Loucy (cell line): ENCODE results near the gene CYTIP.

Source experiments
- H2AFZ ChIP-seq: fragments of 200-600 bp; sonication (generic); 2 replicates; pipeline ENCODE4 v1.6.0; 2016; ENCODE audit warnings: antibody characterized with exemption, mild to moderate bottlenecking, low read length, moderate library complexity
- H3F3A ChIP-seq: fragments of 200-600 bp; 2 replicates; pipeline ENCODE4 v1.6.0; 2016; ENCODE audit warnings: antibody characterized with exemption, low read depth, mild to moderate bottlenecking
- H3K27me3 ChIP-seq: fragments of 200-600 bp; sonication (generic); 2 replicates; pipeline ENCODE4 v1.6.1; 2014; ENCODE audit warnings: low read length, mild to moderate bottlenecking; ENCODE audit not compliant: insufficient read depth, poor library complexity, severe bottlenecking
- H3K36me3 ChIP-seq: fragments of 200-600 bp; sonication (generic); 2 replicates; pipeline ENCODE4 v1.6.1; 2016; ENCODE audit warnings: low read length; ENCODE audit not compliant: insufficient read depth
- H3K4me1 ChIP-seq: fragments of 200-600 bp; sonication (generic); 2 replicates; pipeline ENCODE4 v1.5.1; 2014; ENCODE audit warnings: low read length, mild to moderate bottlenecking; ENCODE audit not compliant: insufficient read depth, poor library complexity, severe bottlenecking
- H3K4me2 ChIP-seq: fragments of 200-600 bp; sonication (generic); 2 replicates; pipeline ENCODE4 v1.6.0; 2014; ENCODE audit warnings: antibody characterized with exemption, low read length, low read depth, mild to moderate bottlenecking; ENCODE audit not compliant: poor library complexity, severe bottlenecking
- H3K4me3 ChIP-seq: fragments of 200-600 bp; sonication (generic); 2 replicates; pipeline ENCODE4 v1.5.1; 2014; ENCODE audit warnings: low read length, mild to moderate bottlenecking, mixed read lengths; ENCODE audit not compliant: poor library complexity, severe bottlenecking
- H3K79me2 ChIP-seq: fragments of 200-600 bp; sonication (generic); 2 replicates; pipeline ENCODE4 v1.6.1; 2014; ENCODE audit warnings: low read length; ENCODE audit not compliant: insufficient read depth
- H3K9ac ChIP-seq: fragments of 200-600 bp; sonication (generic); 2 replicates; pipeline ENCODE4 v1.6.0; 2014; ENCODE audit warnings: mild to moderate bottlenecking, low read depth, low read length, moderate library complexity; ENCODE audit not compliant: poor library complexity, severe bottlenecking
- H3K9me2 ChIP-seq: fragments of 200-600 bp; sonication (generic); replicated peaks from 2 replicates; pipeline ENCODE4 v1.6.1; 2016; ENCODE audit warnings: low read depth, low read length, mixed read lengths
- H3K9me3 ChIP-seq: fragments of 200-600 bp; sonication (generic); 2 replicates; pipeline ENCODE4 v1.6.1; 2014; ENCODE audit warnings: mild to moderate bottlenecking, antibody characterized with exemption, low read length, low read depth; ENCODE audit not compliant: insufficient read depth
- H4K20me1 ChIP-seq: fragments of 200-600 bp; sonication (generic); 2 replicates; pipeline ENCODE4 v1.6.0; 2014; ENCODE audit warnings: antibody characterized with exemption, low read length, mild to moderate bottlenecking; ENCODE audit not compliant: insufficient read depth, poor library complexity, severe bottlenecking
- EZH2phosphoT487 ChIP-seq: fragments of 200-600 bp; IDR thresholded peaks from 2 replicates; pipeline ENCODE4 v1.6.1; 2018; ENCODE audit warnings: antibody characterized with exemption, mild to moderate bottlenecking, moderate library complexity, borderline replicate concordance
- TF ChIP-seq, protein P1 (sequence below): fragments of 200-600 bp; sonication (generic); conservative IDR thresholded peaks from 2 replicates; pipeline ENCODE4 v1.5.1; 2014; ENCODE audit warnings: mild to moderate bottlenecking, antibody characterized with exemption, low read length

The CYTIP gene

GRCh38 chr2:157473581-157473980 lies 29.7 kb upstream of the CYTIP start:
- Histone ChIP-seq H3K9me3 (no peaks in the 10 kb centered on the region), H2AFZ (no peak overlapping the region), H3K4me3 (no peak overlapping the region), H3F3A (no peaks in the 10 kb centered on the region), H3K79me2 (no peaks in the 10 kb centered on the region), H3K9ac (no peak overlapping the region), H3K4me2 (no peak overlapping the region), H3K9me2 (no peaks in the 10 kb centered on the region), H4K20me1 (no peaks in the 10 kb centered on the region), H3K27me3 (no peaks in the 10 kb centered on the region), H3K4me1 (no peaks in the 10 kb centered on the region), H3K36me3 (no peaks in the 10 kb centered on the region)
- TF ChIP-seq, protein P1, sequence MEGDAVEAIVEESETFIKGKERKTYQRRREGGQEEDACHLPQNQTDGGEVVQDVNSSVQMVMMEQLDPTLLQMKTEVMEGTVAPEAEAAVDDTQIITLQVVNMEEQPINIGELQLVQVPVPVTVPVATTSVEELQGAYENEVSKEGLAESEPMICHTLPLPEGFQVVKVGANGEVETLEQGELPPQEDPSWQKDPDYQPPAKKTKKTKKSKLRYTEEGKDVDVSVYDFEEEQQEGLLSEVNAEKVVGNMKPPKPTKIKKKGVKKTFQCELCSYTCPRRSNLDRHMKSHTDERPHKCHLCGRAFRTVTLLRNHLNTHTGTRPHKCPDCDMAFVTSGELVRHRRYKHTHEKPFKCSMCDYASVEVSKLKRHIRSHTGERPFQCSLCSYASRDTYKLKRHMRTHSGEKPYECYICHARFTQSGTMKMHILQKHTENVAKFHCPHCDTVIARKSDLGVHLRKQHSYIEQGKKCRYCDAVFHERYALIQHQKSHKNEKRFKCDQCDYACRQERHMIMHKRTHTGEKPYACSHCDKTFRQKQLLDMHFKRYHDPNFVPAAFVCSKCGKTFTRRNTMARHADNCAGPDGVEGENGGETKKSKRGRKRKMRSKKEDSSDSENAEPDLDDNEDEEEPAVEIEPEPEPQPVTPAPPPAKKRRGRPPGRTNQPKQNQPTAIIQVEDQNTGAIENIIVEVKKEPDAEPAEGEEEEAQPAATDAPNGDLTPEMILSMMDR, result no peak
- TF ChIP-seq EZH2phosphoT487, result no peak

- no peaks in the 10 kb centered on the region for H3K79me2 ChIP-seq
- no peaks in the 10 kb centered on the region for H3K27me3 ChIP-seq
- H3K4me1 ChIP-seq, result no peaks in the 10 kb centered on the region
- no peaks in the 10 kb centered on the region for H3K9me3 ChIP-seq
- H2AFZ ChIP-seq, result no peak overlapping the region
- H3K36me3 ChIP-seq, result no peaks in the 10 kb centered on the region
- TF ChIP-seq EZH2phosphoT487, result no peak
- TF ChIP-seq, protein P1, result no peak
- no peaks in the 10 kb centered on the region for H3F3A ChIP-seq
- no peaks in the 10 kb centered on the region for H4K20me1 ChIP-seq
- H3K4me3 ChIP-seq, result no peak overlapping the region
- H3K4me2 ChIP-seq, result no peak overlapping the region
- H3K9ac ChIP-seq, result no peak overlapping the region
- H3K9me2 ChIP-seq, result no peaks in the 10 kb centered on the region
Observed at GRCh38 chr2:157471078-157471477, 27.2 kb upstream of the CYTIP start.

DNA sequence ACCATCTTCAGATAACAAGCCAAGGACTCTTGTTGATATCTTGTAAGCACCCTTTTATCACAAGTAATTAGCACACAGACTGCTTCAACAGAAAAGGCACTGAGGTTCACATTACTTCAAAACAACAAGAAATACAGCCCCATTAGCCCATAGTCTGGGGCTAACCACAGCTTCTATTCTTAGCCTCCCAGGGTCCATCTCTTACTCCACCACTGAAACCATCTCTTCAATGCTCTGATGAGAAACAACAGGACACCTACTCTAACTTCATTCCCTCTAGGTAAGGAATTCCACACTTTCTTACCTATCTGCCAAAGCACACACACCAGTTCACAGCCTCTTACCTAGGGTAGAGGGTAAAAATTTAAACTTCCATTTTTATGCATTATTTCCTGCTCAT lies 26.4 kb upstream of the CYTIP start:
- Histone ChIP-seq H2AFZ (no peak overlapping the region), H3K4me3 (no peak overlapping the region), H3K9me3 (no peaks in the 10 kb centered on the region), H3K9ac (no peak overlapping the region), H3K4me1 (no peaks in the 10 kb centered on the region), H4K20me1 (no peaks in the 10 kb centered on the region), H3K4me2 (no peak overlapping the region), H3K9me2 (no peaks in the 10 kb centered on the region), H3K27me3 (no peaks in the 10 kb centered on the region), H3K79me2 (no peaks in the 10 kb centered on the region), H3F3A (no peaks in the 10 kb centered on the region), H3K36me3 (no peaks in the 10 kb centered on the region)
- no peak for TF ChIP-seq EZH2phosphoT487
- TF ChIP-seq, protein P1, result no peak
